ENCODE data around the gene SPATA21. TPM values are rescaled to one million over a fixed set of nuclear protein-coding genes. Genes with fewer than 3 reads are reported as not detected.
A peak's percentile ranks its signal among the peaks of the same experiment; 100 is the strongest.

SPATA21 gene
- total RNA-seq, 2 experiments from 2014 or later, result not detected

- ATAC-seq (peak; percentile 35), DNase-seq (peak; percentile 8)
- Mint-ChIP-seq H3K36me3 (ENCODE audit: low read depth) (no peaks in the 10 kb centered on the region), H3K27me3 (no peaks in the 10 kb centered on the region), H3K4me1 (ENCODE audit: low read depth) (peaks cover 33% of the 10 kb centered on the region), H3K27ac (peak overlapping the region; percentile 92), H3K4me3 (peak overlapping the region; percentile 34), H3K9me3 (peaks cover 3% of the 10 kb centered on the region)
- intact Hi-C loops (cut with micrococcal nuclease), result no loop called here
- no peak for TF ChIP-seq CTCF (IDR thresholded peaks at IDR 0.05)
- POLR2A ChIA-PET, result interaction anchor here (0.8 to 2.9 kb wide), 5 partner anchors 12 to 93 kb away, joined by 3 to 8 read pairs (median 3); partner anchors contain the start of genes NECAP2 and RNU1-1
- CTCF ChIA-PET, result interaction anchor here (1.5 to 4.0 kb wide), 3 partner anchors 11 to 58 kb away, joined by 3 to 20 read pairs (median 4); partner anchors contain the start of gene NECAP2
These were observed 16.0 kb downstream of the SPATA21 start for GRCh38 chr1:16421201-16421600.

GRCh38 chr1:16420424-16421118 is 16.7 kb downstream of the SPATA21 start:
- DNase-seq, result peak; percentile 92
- H3K36me3 Mint-ChIP-seq (ENCODE audit: low read depth), result no peaks in the 10 kb centered on the region
- no peak for TF ChIP-seq CTCF (IDR thresholded peaks at IDR 0.05)
- peaks cover 3% of the 10 kb centered on the region for H3K9me3 Mint-ChIP-seq
- ChIA-PET POLR2A (interaction anchor here (0.8 to 2.9 kb wide), 6 partner anchors 12 to 93 kb away, joined by 3 to 8 read pairs (median 4); partner anchors contain the start of genes NECAP2 and RNU1-1), CTCF (interaction anchor here (1.1 to 4.0 kb wide), 4 partner anchors 12 to 57 kb away, joined by 3 to 20 read pairs (median 4); partner anchors contain the start of gene NECAP2)
- H3K27me3 Mint-ChIP-seq, result no peaks in the 10 kb centered on the region
- peaks cover 33% of the 10 kb centered on the region for H3K4me1 Mint-ChIP-seq (ENCODE audit: low read depth)
- ATAC-seq, result peak; percentile 96
- H3K27ac Mint-ChIP-seq, result peak overlapping the region; percentile 92
- intact Hi-C loops (cut with micrococcal nuclease), result no loop called here
- peak overlapping the region; percentile 34 for H3K4me3 Mint-ChIP-seq

GRCh38 chr1:16418823-16419425 is 18.3 kb downstream of the SPATA21 start:
- intact Hi-C loops (cut with micrococcal nuclease), result no loop called here
- Mint-ChIP-seq H3K4me1 (ENCODE audit: low read depth) (peaks cover 33% of the 10 kb centered on the region), H3K36me3 (ENCODE audit: low read depth) (no peaks in the 10 kb centered on the region), H3K9me3 (peaks cover 3% of the 10 kb centered on the region), H3K27ac (peak overlapping the region; percentile 77), H3K4me3 (no peak overlapping the region), H3K27me3 (no peaks in the 10 kb centered on the region)
- no peak for TF ChIP-seq CTCF (IDR thresholded peaks at IDR 0.05)
- ChIA-PET CTCF (interaction anchor here (4.0 kb wide), 1 partner anchor 22 kb away, joined by 20 read pairs; the partner anchor contains the start of gene NECAP2), POLR2A (interaction anchor here (2.1 kb wide), 1 partner anchor 26 kb away, joined by 5 read pairs; no protein-coding TSS in a partner anchor)
- no peak for ATAC-seq
- peak; percentile 45 for DNase-seq

GRCh38 chr1:16413191-16413590 is 24.0 kb downstream of the SPATA21 start:
- DNase-seq (no peak), ATAC-seq (no peak)
- ChIA-PET CTCF (interaction anchor here (1.1 kb wide), 1 partner anchor 14 kb away, joined by 3 read pairs; no protein-coding TSS in a partner anchor), POLR2A (no interaction called here)
- no peaks in the 10 kb centered on the region for H3K36me3 Mint-ChIP-seq (ENCODE audit: low read depth)
- no peak overlapping the region for H3K27ac Mint-ChIP-seq
- H3K9me3 Mint-ChIP-seq, result no peaks in the 10 kb centered on the region
- TF ChIP-seq CTCF (IDR thresholded peaks at IDR 0.05), result no peak
- H3K4me3 Mint-ChIP-seq, result no peak overlapping the region
- no peaks in the 10 kb centered on the region for H3K27me3 Mint-ChIP-seq
- intact Hi-C loops (cut with micrococcal nuclease), result no loop called here
- peaks cover 3% of the 10 kb centered on the region for H3K4me1 Mint-ChIP-seq (ENCODE audit: low read depth)

- no peak overlapping the region for H3K27ac Mint-ChIP-seq
- no peak overlapping the region for H3K4me3 Mint-ChIP-seq
These were observed 26.4 kb downstream of the SPATA21 start for GRCh38 chr1:16410803-16411202.

More at GRCh38 chr1:16410803-16411202, 26.4 kb downstream of the SPATA21 start:
- CTCF ChIA-PET, result no interaction called here
- TF ChIP-seq CTCF (IDR thresholded peaks at IDR 0.05), result no peak
- ATAC-seq (no peak), DNase-seq (no peak)
- Mint-ChIP-seq H3K27me3 (no peaks in the 10 kb centered on the region), H3K4me1 (ENCODE audit: low read depth) (no peaks in the 10 kb centered on the region), H3K9me3 (no peaks in the 10 kb centered on the region), H3K36me3 (ENCODE audit: low read depth) (no peaks in the 10 kb centered on the region)
- POLR2A ChIA-PET, result no interaction called here
- intact Hi-C loops (cut with micrococcal nuclease), result no loop called here
